Stimulated activated CD4-positive, alpha-beta T cell treated with anti-CD3 and anti-CD28 coated beads, Interleukin-4, amount 100 ng/mL, for 4 hours (primary cell): ENCODE results near the gene CDK15.

ENCODE experiments used
- DNase-seq, 2 experiments: peaks; one replicate each; pipeline ENCODE4 v3.0.0-alpha.2; 2020

CDK15 gene

GRCh38 chr2:201879996-201880395, 73.7 kb downstream of the CDK15 start:
- no peak for DNase-seq

- no peak for DNase-seq
Measured at GRCh38 chr2:201880579-201880978, 74.2 kb downstream of the CDK15 start.

- DNase-seq, result no peak
Measured at GRCh38 chr2:201880993-201881611, 74.8 kb downstream of the CDK15 start.

- DNase-seq, result no peak
Measured at GRCh38 chr2:201881741-201882140, 75.4 kb downstream of the CDK15 start.

- DNase-seq, result no peak
Measured at GRCh38 chr2:201882353-201883090, 76.2 kb downstream of the CDK15 start.

- DNase-seq, result no peak
Measured at GRCh38 chr2:201883606-201884369, 77.5 kb downstream of the CDK15 start.

GRCh38 chr2:201886504-201886903, 80.2 kb downstream of the CDK15 start:
- DNase-seq, result no peak

GRCh38 chr2:201887773-201888425, 81.6 kb downstream of the CDK15 start:
- DNase-seq, result no peak

GRCh38 chr2:201888426-201888800, 82.1 kb downstream of the CDK15 start:
- no peak for DNase-seq

- no peak for DNase-seq
Measured at GRCh38 chr2:201890453-201890852, 84.1 kb downstream of the CDK15 start.

GRCh38 chr2:201891676-201892075, 85.3 kb downstream of the CDK15 start:
- no peak for DNase-seq

GRCh38 chr2:201892516-201892915, 86.2 kb downstream of the CDK15 start:
- DNase-seq, result no peak

- no peak for DNase-seq
Measured at GRCh38 chr2:201900362-201900761, 94.0 kb downstream of the CDK15 start.

- DNase-seq, result no peak
Measured at GRCh38 chr2:201901786-201902185, 95.4 kb downstream of the CDK15 start.

- no peak for DNase-seq
Measured at GRCh38 chr2:201904538-201905420, 98.4 kb downstream of the CDK15 start.

GRCh38 chr2:201906777-201907562, 100.6 kb downstream of the CDK15 start:
- DNase-seq, result no peak

GRCh38 chr2:201907563-201907881, 101.2 kb downstream of the CDK15 start:
- no peak for DNase-seq

GRCh38 chr2:201908901-201909300, 102.6 kb downstream of the CDK15 start:
- DNase-seq, result no peak

GRCh38 chr2:201909348-201909747, 103.0 kb downstream of the CDK15 start:
- no peak for DNase-seq

- DNase-seq, result no peak
Measured at GRCh38 chr2:201909961-201910361, 103.6 kb downstream of the CDK15 start.

GRCh38 chr2:201911372-201911771, 105.0 kb downstream of the CDK15 start:
- DNase-seq, result no peak

GRCh38 chr2:201913201-201913600, 106.9 kb downstream of the CDK15 start:
- no peak for DNase-seq
